ENCODE data around the gene SMIM22.

- no peak for TF ChIP-seq CTCF (IDR thresholded peaks at IDR 0.05 in 8 of 11, conservative IDR thresholded peaks at IDR 0.05 in 3 of 11)
- no peak for TF ChIP-seq POLR2A (IDR thresholded peaks at IDR 0.05)
- no peak for TF ChIP-seq POLR2AphosphoS5 (IDR thresholded peaks at IDR 0.05)
These were observed 42.7 kb downstream of the SMIM22 start for GRCh38 chr16:4837733-4838501.
